ENCODE results near the gene SRGAP1.
"Not testable (repeated sequence)": the region's sequence is repeated elsewhere in the genome, so short reads cannot be mapped to it uniquely, and the experiment has no call there.

The SRGAP1 gene

DNA sequence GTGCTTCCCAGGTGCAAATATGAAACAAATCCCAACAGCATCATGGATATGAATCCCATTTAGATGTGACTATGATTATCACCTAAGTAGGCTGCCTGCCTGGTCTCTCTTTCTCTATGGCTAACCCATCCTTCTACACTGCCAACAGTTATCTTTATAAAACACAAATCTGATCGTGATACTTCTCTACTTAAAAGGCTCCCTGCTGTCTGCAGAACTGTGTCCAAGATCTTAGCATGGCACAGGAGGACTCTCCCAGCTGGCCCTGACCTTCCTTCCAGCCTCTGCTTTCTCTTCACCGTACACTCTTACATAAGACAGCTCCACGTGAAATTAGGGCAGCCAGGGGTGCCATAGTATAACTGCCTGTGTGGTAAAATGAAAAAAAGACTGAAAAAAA lies 3.5 kb upstream of the SRGAP1 start:
- DNase-seq, result no peak

GRCh38 chr12:63841571-63841970 lies 2.9 kb upstream of the SRGAP1 start:
- DNase-seq, result no peak

DNA sequence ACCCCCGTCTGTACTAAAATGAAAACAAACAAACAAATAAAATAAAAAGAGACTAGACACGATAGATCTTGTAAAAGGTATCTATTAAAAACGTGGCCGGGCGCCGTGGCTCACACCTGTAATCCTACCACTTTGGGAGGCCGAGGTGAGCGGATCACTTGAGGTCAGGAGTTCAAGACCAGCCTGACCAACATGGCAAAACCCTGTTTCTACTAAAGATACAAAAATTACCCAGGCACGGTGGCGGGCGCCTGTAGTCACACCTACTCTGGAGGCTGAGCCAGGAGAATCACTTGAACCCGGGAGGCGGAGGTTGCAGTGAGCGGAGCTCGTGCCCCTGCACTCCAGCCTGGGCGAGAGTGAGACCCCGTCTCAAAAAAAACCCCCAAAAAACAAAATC lies 1.8 kb upstream of the SRGAP1 start:
- not testable (repeated sequence) for DNase-seq

DNA sequence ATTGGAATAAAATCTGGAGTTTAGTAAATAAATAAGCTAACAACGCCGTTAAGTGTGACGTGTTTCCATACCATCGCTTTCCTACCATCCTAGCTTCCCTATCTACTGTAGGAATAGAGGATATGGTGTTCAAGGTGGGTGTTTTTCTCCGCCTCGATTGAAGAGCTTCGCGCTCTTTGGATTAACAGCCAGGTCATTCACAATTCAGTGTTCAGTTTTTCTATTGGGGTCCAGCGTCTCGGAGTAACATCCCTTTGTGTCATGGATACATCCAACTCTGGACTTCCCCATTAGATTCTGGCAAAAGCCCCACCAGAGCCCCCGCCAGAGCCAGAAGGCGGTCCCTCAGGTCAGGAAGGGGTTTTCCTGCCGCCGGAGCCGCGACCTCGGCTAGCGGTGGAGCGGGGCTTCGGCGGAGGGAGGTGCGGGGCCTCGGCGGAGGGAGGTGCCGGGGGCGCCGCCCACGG lies 1.2 kb upstream of the SRGAP1 start:
- DNase-seq, result no peak

- DNase-seq, result peak; percentile 78
These were observed 644 bp upstream of the SRGAP1 start for GRCh38 chr12:63843721-63844390.

DNA sequence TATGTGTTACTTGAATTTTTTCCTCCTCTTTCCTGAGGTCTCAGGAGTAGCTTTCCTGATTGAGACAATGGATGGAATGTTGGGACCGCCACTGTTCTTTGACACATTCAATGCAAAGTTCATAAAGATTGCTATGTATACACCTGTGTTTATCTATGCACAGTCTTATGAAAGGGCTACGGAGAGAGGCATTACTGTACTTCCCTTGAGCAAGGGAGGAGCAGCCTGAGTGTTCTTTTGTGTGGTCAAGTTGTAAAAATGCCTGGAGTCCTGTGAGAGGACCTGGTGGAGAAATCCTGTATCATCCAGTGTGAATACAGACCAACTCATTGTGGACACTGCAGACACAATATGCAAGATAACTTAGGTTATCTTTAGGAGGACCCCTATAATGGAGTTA lies 1.2 kb downstream of the SRGAP1 start:
- no peak for DNase-seq

GRCh38 chr12:63846238-63846967 lies 1.9 kb downstream of the SRGAP1 start:
- DNase-seq, result no peak

- no peak for DNase-seq
These were observed 4.0 kb downstream of the SRGAP1 start for GRCh38 chr12:63848450-63848849.

GRCh38 chr12:63849106-63849620 lies 4.7 kb downstream of the SRGAP1 start:
- no peak for DNase-seq

GRCh38 chr12:63849641-63850040 lies 5.1 kb downstream of the SRGAP1 start:
- no peak for DNase-seq

GRCh38 chr12:63853978-63854377 lies 9.5 kb downstream of the SRGAP1 start:
- DNase-seq, result no peak

GRCh38 chr12:63855299-63855698 lies 10.8 kb downstream of the SRGAP1 start:
- no peak for DNase-seq

- DNase-seq, result no peak
These were observed 13.5 kb downstream of the SRGAP1 start for GRCh38 chr12:63857771-63858670.

GRCh38 chr12:63859880-63860279 lies 15.4 kb downstream of the SRGAP1 start:
- DNase-seq, result not testable (repeated sequence)

DNA sequence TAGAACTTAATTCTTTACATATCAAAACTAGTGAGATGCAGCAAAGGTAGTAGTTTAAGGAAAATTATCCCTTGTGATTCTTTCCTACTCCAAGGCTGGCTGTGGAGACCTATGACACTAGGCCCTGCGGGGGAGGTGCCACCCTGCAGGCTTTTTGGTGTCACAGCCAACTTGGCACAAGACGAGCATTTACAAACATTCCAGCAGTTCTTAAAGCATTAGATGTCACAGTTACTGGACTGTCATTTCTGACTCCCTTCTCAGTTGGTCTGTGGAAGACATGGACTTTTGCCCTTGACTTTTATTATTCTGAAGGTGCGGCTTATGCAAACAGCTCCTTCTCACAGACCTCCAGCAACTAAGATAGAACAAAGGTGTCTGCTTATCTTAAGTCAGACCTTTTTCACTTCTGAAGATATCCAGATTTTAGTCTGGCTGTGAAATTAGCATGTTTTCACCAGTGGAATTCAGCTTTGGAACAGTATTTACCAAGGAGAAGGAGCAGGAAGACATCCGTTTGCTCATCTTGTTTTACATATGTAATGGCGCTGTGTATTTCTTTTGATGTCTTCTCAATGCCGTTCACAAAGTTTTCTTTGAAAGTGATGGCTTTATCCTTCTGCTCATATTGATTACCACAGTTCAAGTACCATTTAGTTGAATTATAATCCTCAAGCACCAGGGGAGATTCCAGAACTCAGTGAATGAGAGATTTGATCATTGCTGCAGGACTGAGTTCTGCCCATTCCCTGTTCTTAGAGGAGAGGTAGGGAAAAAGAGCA lies 17.9 kb downstream of the SRGAP1 start:
- DNase-seq, result no peak

GRCh38 chr12:63862969-63863230 lies 18.4 kb downstream of the SRGAP1 start:
- DNase-seq, result no peak

DNA sequence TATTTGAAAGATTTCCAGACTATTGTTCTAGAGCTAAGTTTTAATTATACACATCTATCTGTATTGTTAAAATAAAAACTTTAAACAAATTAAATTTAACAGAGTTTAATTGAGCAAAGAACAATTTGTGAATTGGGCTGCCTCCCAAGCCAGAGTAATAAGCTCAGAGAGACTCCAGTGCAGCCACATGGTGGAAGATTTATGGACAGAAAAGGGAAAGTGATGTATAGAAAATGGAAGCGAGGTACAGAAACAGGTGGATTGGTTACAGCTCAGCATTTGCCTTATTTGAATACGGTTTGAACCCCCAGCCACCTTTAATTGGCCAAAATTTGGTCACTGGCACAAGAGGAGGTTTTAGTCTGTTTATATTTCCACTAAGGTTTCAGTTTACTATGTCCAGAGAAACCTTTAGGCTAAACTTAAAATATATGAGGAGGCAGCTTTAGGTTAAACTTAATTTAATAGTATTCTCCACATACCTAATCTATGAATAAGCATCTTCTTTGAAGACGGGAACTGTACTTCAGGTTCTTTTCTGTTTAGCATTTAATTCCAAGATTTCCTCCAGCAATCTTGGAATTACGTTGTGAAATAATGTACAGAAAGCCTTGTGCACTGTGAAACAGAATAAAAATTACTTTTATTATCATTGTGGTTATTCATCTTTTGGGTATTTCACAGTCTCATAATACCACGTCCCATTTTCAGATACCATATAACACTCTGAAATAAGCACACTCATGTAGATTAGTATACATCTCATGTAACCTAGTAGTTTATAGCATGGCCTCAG lies 19.4 kb downstream of the SRGAP1 start:
- no peak for DNase-seq

DNA sequence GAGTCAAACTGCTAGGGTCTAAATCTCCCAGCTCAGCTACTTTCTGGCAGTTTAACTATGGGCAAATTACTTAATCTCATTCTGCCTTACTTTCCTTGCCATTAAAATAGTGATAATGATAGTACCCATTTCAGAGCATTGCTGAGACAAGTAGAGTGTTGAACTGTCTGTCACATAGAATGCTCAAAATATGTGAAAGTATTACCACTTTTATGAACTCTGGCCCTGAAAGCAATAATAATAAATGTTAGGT lies 19.9 kb downstream of the SRGAP1 start:
- no peak for DNase-seq

GRCh38 chr12:63865448-63865847 lies 20.9 kb downstream of the SRGAP1 start:
- no peak for DNase-seq

GRCh38 chr12:63867053-63867452 lies 22.6 kb downstream of the SRGAP1 start:
- no peak for DNase-seq

DNA sequence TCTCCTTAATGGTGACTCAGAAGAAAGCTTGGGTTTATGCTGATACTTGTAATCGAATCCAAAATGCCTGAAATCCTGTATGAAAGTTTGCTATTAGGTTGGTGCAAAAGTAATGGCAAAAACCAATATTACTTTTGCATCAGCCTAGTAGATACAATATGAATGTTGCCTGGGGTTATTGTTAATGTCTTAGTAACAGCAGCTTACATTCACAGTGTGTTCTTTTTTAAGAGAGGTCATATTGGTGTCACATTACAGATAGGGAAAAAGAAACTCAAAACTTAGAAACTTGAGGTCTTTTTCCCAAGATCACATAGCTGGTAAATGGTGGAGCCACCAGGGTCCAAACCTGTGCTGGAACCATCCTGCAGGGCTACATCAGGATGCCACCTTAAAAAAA lies 25.2 kb downstream of the SRGAP1 start:
- no peak for DNase-seq

- DNase-seq, result no peak
These were observed 26.3 kb downstream of the SRGAP1 start for GRCh38 chr12:63870838-63871237.
